ENCODE data around the gene TPK1. TPM values are rescaled to one million over a fixed set of nuclear protein-coding genes. Genes with fewer than 3 reads are reported as not detected.

The TPK1 gene
- total and polyA plus RNA-seq, 2 of the 8 experiments (the other 6 are each of a cell fraction or from before 2014, with no cell fraction given), result 1.9 to 2.7 TPM

DNA sequence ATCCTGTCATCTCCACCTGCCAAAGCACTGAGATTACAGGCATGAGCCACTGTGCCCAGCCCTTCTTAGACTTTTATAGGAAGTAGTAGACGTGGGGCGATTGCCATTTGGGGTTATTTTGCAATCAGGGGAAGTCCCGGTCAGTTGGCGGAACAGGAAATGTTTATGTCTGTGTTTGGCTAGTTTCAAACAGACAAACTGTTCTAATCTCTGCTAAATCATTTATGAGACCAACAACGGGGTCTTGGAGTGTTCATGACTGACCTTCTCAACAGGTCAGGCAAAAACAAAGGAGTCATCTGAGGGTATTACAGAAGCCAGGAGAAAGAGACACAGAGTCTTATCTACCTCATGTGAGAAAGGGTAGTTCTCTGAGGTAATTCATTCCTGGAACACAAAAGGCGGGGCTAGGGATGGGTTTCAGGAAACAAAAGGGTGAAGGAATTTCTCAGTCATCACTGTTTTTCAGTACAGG, 6.6 kb upstream of the TPK1 start:
- H3K27me3 ChIP-seq (replicated peaks in 1 of 4; ENCODE audit: control insufficient read depth in 3 of 4, extremely low read depth in 1 of 4, insufficient read depth in 3 of 4, low read length in 3 of 4), result no peaks in the 10 kb centered on the region
- 86% methylated on average over 6 of the region's 6 CpGs; no CpG with 5 or more reads in 1 of the 2 experiments for WGBS, 2 experiments (ENCODE audit: extremely low coverage in 1 of 2, insufficient coverage in 1 of 2, insufficient read length in 1 of 2, insufficient replicate concordance in 2 of 2, low coverage in 1 of 2, low lambda C conversion rate in 2 of 2, missing lambda C conversion rate in 1 of 2)
- H3K4me2 ChIP-seq (ENCODE audit: insufficient read depth in 1 of 2, low read depth in 2 of 2, low read length in 2 of 2), result peak overlapping the region in 1 of 2 experiments; percentile 21; a peak in 1 of 4 replicates
- no peak overlapping the region for H3K27ac ChIP-seq (ENCODE audit: low read depth, low read length)
- H2BK120ac ChIP-seq (replicated peaks; ENCODE audit: low read depth, low read length), result no peak overlapping the region
- H3K36me3 ChIP-seq (ENCODE audit: control insufficient read depth in 2 of 4, insufficient read depth in 4 of 4, low read length in 3 of 4), result no peaks in the 10 kb centered on the region
- H3K79me1 ChIP-seq (ENCODE audit: low read depth, low read length), result no peaks in the 10 kb centered on the region
- no peak overlapping the region for H4K8ac ChIP-seq (ENCODE audit: extremely low read depth, insufficient read depth, low read length)
- no peaks in the 10 kb centered on the region for H3K9me3 ChIP-seq (ENCODE audit: insufficient read depth in 2 of 2, low read depth in 1 of 2, low read length in 1 of 2)
- POLR2A ChIA-PET (ENCODE audit: partially characterized antibody), result no interaction called here
- H4K91ac ChIP-seq (replicated peaks; ENCODE audit: insufficient read length, low read length), result no peak overlapping the region
- no peak overlapping the region for H3K9ac ChIP-seq (replicated peaks in 1 of 4; ENCODE audit: extremely low read depth in 1 of 4, low read depth in 3 of 4, low read length in 3 of 4)
- H4K20me1 ChIP-seq (replicated peaks in 1 of 2; ENCODE audit: control insufficient read depth in 1 of 2, insufficient read depth in 2 of 2, low read length in 2 of 2), result no peaks in the 10 kb centered on the region
- DNase-seq (ENCODE audit: low read depth in 1 of 2, low spot score in 2 of 2), result no peak
- H2AK5ac ChIP-seq (ENCODE audit: low read depth, low read length), result no peak overlapping the region
- H3K23me2 ChIP-seq (ENCODE audit: low read depth, low read length), result no peaks in the 10 kb centered on the region
- no peak overlapping the region for H3K4me3 ChIP-seq (ENCODE audit: extremely low read depth in 1 of 4, insufficient read depth in 2 of 4, low read depth in 3 of 4, low read length in 4 of 4)
- no peak for FAIRE-seq
- no peak overlapping the region for H4K5ac ChIP-seq (ENCODE audit: insufficient read length, low read depth, low read length)
- peaks cover 0 to 2% (median 0%) of the 10 kb centered on the region in 4 experiments; a peak in 1 of 7 replicates for H3K4me1 ChIP-seq (replicated peaks in 1 of 4; ENCODE audit: control insufficient read depth in 3 of 4, insufficient read depth in 4 of 4, low read length in 3 of 4)
- no peak overlapping the region for H3K14ac ChIP-seq (ENCODE audit: insufficient read length)
- no peak overlapping the region for H2BK5ac ChIP-seq (ENCODE audit: low read depth, low read length)
- TF ChIP-seq, protein P1, sequence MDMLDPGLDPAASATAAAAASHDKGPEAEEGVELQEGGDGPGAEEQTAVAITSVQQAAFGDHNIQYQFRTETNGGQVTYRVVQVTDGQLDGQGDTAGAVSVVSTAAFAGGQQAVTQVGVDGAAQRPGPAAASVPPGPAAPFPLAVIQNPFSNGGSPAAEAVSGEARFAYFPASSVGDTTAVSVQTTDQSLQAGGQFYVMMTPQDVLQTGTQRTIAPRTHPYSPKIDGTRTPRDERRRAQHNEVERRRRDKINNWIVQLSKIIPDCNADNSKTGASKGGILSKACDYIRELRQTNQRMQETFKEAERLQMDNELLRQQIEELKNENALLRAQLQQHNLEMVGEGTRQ (IDR thresholded peaks at IDR 0.05; ENCODE audit: low read length), result no peak
- TF ChIP-seq POU5F1 (IDR thresholded peaks at IDR 0.05; ENCODE audit: low read depth, low read length) (no peak), CHD1 (IDR thresholded peaks at IDR 0.05; ENCODE audit: low read depth, low read length) (no peak), SP4 (IDR thresholded peaks at IDR 0.05; ENCODE audit: low read length) (no peak), CEBPB (IDR thresholded peaks at IDR 0.05; ENCODE audit: low read depth, low read length) (no peak), GTF2F1 (IDR thresholded peaks at IDR 0.05; ENCODE audit: borderline replicate concordance, low read depth, low read length) (no peak), RNF2 (IDR thresholded peaks at IDR 0.05; ENCODE audit: borderline replicate concordance, low read depth, low read length, missing control alignments, poor library complexity, severe bottlenecking) (no peak), SP1 (IDR thresholded peaks at IDR 0.05; ENCODE audit: low read depth, low read length) (no peak), NRF1 (IDR thresholded peaks at IDR 0.05; ENCODE audit: low read depth, low read length) (no peak), POLR2A (IDR thresholded peaks at IDR 0.05; ENCODE audit: control extremely low read depth in 1 of 2, low read depth in 2 of 2, low read length in 2 of 2) (no peak)
- TF ChIP-seq, protein P2, sequence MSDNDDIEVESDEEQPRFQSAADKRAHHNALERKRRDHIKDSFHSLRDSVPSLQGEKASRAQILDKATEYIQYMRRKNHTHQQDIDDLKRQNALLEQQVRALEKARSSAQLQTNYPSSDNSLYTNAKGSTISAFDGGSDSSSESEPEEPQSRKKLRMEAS (IDR thresholded peaks at IDR 0.05), result no peak
- H2BK20ac ChIP-seq (ENCODE audit: low read length), result no peak overlapping the region
- H2BK15ac ChIP-seq (ENCODE audit: low read length), result no peak overlapping the region
- CTCF ChIA-PET (ENCODE audit: partially characterized antibody), result no interaction called here
- no peak overlapping the region for H3K23ac ChIP-seq (ENCODE audit: insufficient read length)
- no peak overlapping the region for H3K18ac ChIP-seq (ENCODE audit: extremely low read depth, low read length)
- H3K56ac ChIP-seq (replicated peaks; ENCODE audit: insufficient read length, low read depth, low read length), result no peak overlapping the region
- H3K79me2 ChIP-seq (ENCODE audit: control insufficient read depth in 1 of 2, insufficient read depth in 2 of 2, low read length in 2 of 2), result no peaks in the 10 kb centered on the region
- H2BK12ac ChIP-seq (ENCODE audit: low read depth, low read length), result no peak overlapping the region
- H3K4ac ChIP-seq (replicated peaks; ENCODE audit: insufficient read length, low read depth, low read length), result no peak overlapping the region
- H2AFZ ChIP-seq (ENCODE audit: low read length), result peak overlapping the region; percentile 100

All from H1 (cell line).